Cardiac fibroblast (primary cell): ENCODE data around the gene TMEM11.

Source experiments
- DNase-seq, 2 donors: peaks; one replicate each; pipeline versions ENCODE4 v3.0.0 to v3.0.0-alpha.2; 2010; ENCODE audit warnings: low read depth in 2 of 2
- H3K4me3 ChIP-seq, 2 donors: replicated peaks in 1 of 2; 1 replicate in 1 of 2; 2 replicates in 1 of 2; pipeline ENCODE4 v1.5.1; 2011; ENCODE audit warnings: low read depth in 2 of 2, low read length in 2 of 2, mild to moderate bottlenecking in 2 of 2, moderate library complexity in 1 of 2
- CTCF ChIP-seq: IDR thresholded peaks from one replicate; pipeline ENCODE4 v1.5.1; 2011; ENCODE audit warnings: low read depth, mild to moderate bottlenecking, low read length, inconsistent platforms

Gene TMEM11

GRCh38 chr17:21174186-21174585 is 39.8 kb downstream of the TMEM11 start:
- TF ChIP-seq CTCF: no peak

GRCh38 chr17:21173543-21173942 is 40.4 kb downstream of the TMEM11 start:
- DNase-seq: no peak
- TF ChIP-seq CTCF: no peak

More at GRCh38 chr17:21174186-21174585, 39.8 kb downstream of the TMEM11 start:
- DNase-seq: no peak
- no peak overlapping the region for H3K4me3 ChIP-seq

GRCh38 chr17:21172846-21173245 is 41.1 kb downstream of the TMEM11 start:
- no peak for TF ChIP-seq CTCF
- no peak for DNase-seq
- H3K4me3 ChIP-seq: no peak overlapping the region

More at GRCh38 chr17:21173543-21173942, 40.4 kb downstream of the TMEM11 start:
- no peak overlapping the region for H3K4me3 ChIP-seq

GRCh38 chr17:21171970-21172510 is 41.9 kb downstream of the TMEM11 start:
- DNase-seq: no peak
- no peak for TF ChIP-seq CTCF
- H3K4me3 ChIP-seq: no peak overlapping the region

- DNase-seq: no peak
- TF ChIP-seq CTCF: no peak
- no peak overlapping the region for H3K4me3 ChIP-seq
Measured at GRCh38 chr17:21171309-21171922, 42.5 kb downstream of the TMEM11 start.

- DNase-seq: no peak
- no peak for TF ChIP-seq CTCF
Measured at GRCh38 chr17:21170809-21171208, 43.2 kb downstream of the TMEM11 start.

GRCh38 chr17:21169496-21169895 is 44.5 kb downstream of the TMEM11 start:
- H3K4me3 ChIP-seq: no peak overlapping the region
- no peak for TF ChIP-seq CTCF
- no peak for DNase-seq

More at GRCh38 chr17:21170809-21171208, 43.2 kb downstream of the TMEM11 start:
- H3K4me3 ChIP-seq: no peak overlapping the region
